ENCODE measurements around the gene KCND3.

KCND3 gene

GRCh38 chr1:112007169-112007568 is 17.7 kb upstream of the KCND3 start:
- Histone ChIP-seq H3K27ac (ENCODE audit: low read depth, low read length) (peak overlapping the region; percentile 63), H3K36me3 (ENCODE audit: control insufficient read depth, insufficient read depth, low read length) (no peaks in the 10 kb centered on the region), H3K4me3 (ENCODE audit: low read depth, low read length) (no peak overlapping the region), H3K4me1 (ENCODE audit: control insufficient read depth, insufficient read depth, low read length) (peaks cover 26% of the 10 kb centered on the region), H3K9ac (ENCODE audit: low read depth, low read length) (no peak overlapping the region), H3K9me3 (ENCODE audit: control insufficient read depth, insufficient read depth, low read length) (no peaks in the 10 kb centered on the region), H3K27me3 (ENCODE audit: control insufficient read depth, insufficient read depth, low read length) (no peaks in the 10 kb centered on the region)

- no peaks in the 10 kb centered on the region for H3K9me3 ChIP-seq (ENCODE audit: control insufficient read depth, insufficient read depth, low read length)
- peak overlapping the region; percentile 63 for H3K27ac ChIP-seq (ENCODE audit: low read depth, low read length)
- no peak overlapping the region for H3K9ac ChIP-seq (ENCODE audit: low read depth, low read length)
- no peaks in the 10 kb centered on the region for H3K36me3 ChIP-seq (ENCODE audit: control insufficient read depth, insufficient read depth, low read length)
- no peaks in the 10 kb centered on the region; the same call in 1 of the 2 replicates for H3K27me3 ChIP-seq (ENCODE audit: control insufficient read depth, insufficient read depth, low read length)
- peaks cover 26% of the 10 kb centered on the region for H3K4me1 ChIP-seq (ENCODE audit: control insufficient read depth, insufficient read depth, low read length)
- no peak overlapping the region for H3K4me3 ChIP-seq (ENCODE audit: low read depth, low read length)
These were observed 17.1 kb upstream of the KCND3 start for GRCh38 chr1:112006416-112007025.

- peaks cover 26% of the 10 kb centered on the region for H3K4me1 ChIP-seq (ENCODE audit: control insufficient read depth, insufficient read depth, low read length)
- H3K9ac ChIP-seq (ENCODE audit: low read depth, low read length): no peak overlapping the region
- H3K27me3 ChIP-seq (ENCODE audit: control insufficient read depth, insufficient read depth, low read length): no peaks in the 10 kb centered on the region; the same call in none of the 2 replicates
These were observed 14.6 kb upstream of the KCND3 start for GRCh38 chr1:112004076-112004475.

GRCh38 chr1:112002514-112002913 is 13.0 kb upstream of the KCND3 start:
- no peak overlapping the region for H3K4me3 ChIP-seq (ENCODE audit: low read depth, low read length)
- H3K9me3 ChIP-seq (ENCODE audit: control insufficient read depth, insufficient read depth, low read length): no peaks in the 10 kb centered on the region
- peaks cover 22% of the 10 kb centered on the region for H3K4me1 ChIP-seq (ENCODE audit: control insufficient read depth, insufficient read depth, low read length)
- no peak overlapping the region for H3K27ac ChIP-seq (ENCODE audit: low read depth, low read length)
- no peak overlapping the region for H3K9ac ChIP-seq (ENCODE audit: low read depth, low read length)
- no peaks in the 10 kb centered on the region; the same call in none of the 2 replicates for H3K27me3 ChIP-seq (ENCODE audit: control insufficient read depth, insufficient read depth, low read length)
- no peaks in the 10 kb centered on the region for H3K36me3 ChIP-seq (ENCODE audit: control insufficient read depth, insufficient read depth, low read length)

More at GRCh38 chr1:112004076-112004475, 14.6 kb upstream of the KCND3 start:
- Histone ChIP-seq H3K36me3 (ENCODE audit: control insufficient read depth, insufficient read depth, low read length) (no peaks in the 10 kb centered on the region), H3K27ac (ENCODE audit: low read depth, low read length) (no peak overlapping the region), H3K4me3 (ENCODE audit: low read depth, low read length) (no peak overlapping the region), H3K9me3 (ENCODE audit: control insufficient read depth, insufficient read depth, low read length) (no peaks in the 10 kb centered on the region)

GRCh38 chr1:112001436-112001835 is 12.0 kb upstream of the KCND3 start:
- no peaks in the 10 kb centered on the region; the same call in none of the 2 replicates for H3K27me3 ChIP-seq (ENCODE audit: control insufficient read depth, insufficient read depth, low read length)
- H3K27ac ChIP-seq (ENCODE audit: low read depth, low read length): no peak overlapping the region
- H3K9ac ChIP-seq (ENCODE audit: low read depth, low read length): no peak overlapping the region
- H3K4me3 ChIP-seq (ENCODE audit: low read depth, low read length): no peak overlapping the region
- H3K9me3 ChIP-seq (ENCODE audit: control insufficient read depth, insufficient read depth, low read length): no peaks in the 10 kb centered on the region
- H3K36me3 ChIP-seq (ENCODE audit: control insufficient read depth, insufficient read depth, low read length): no peaks in the 10 kb centered on the region
- peaks cover 12% of the 10 kb centered on the region for H3K4me1 ChIP-seq (ENCODE audit: control insufficient read depth, insufficient read depth, low read length)

- no peak overlapping the region for H3K27ac ChIP-seq (ENCODE audit: low read depth, low read length)
- H3K4me1 ChIP-seq (ENCODE audit: control insufficient read depth, insufficient read depth, low read length): no peaks in the 10 kb centered on the region; the same call in 1 of the 2 replicates
- H3K27me3 ChIP-seq (ENCODE audit: control insufficient read depth, insufficient read depth, low read length): no peaks in the 10 kb centered on the region; the same call in none of the 2 replicates
- no peaks in the 10 kb centered on the region for H3K36me3 ChIP-seq (ENCODE audit: control insufficient read depth, insufficient read depth, low read length)
- H3K4me3 ChIP-seq (ENCODE audit: low read depth, low read length): no peak overlapping the region
- no peak overlapping the region for H3K9ac ChIP-seq (ENCODE audit: low read depth, low read length)
- H3K9me3 ChIP-seq (ENCODE audit: control insufficient read depth, insufficient read depth, low read length): no peaks in the 10 kb centered on the region
These were observed 10.6 kb upstream of the KCND3 start for GRCh38 chr1:112000048-112000447.

GRCh38 chr1:111998332-111998731 is 8.9 kb upstream of the KCND3 start:
- no peak overlapping the region for H3K4me3 ChIP-seq (ENCODE audit: low read depth, low read length)
- no peak overlapping the region for H3K27ac ChIP-seq (ENCODE audit: low read depth, low read length)

GRCh38 chr1:111992476-111992875 is 3.0 kb upstream of the KCND3 start:
- no peaks in the 10 kb centered on the region; the same call in 1 of the 2 replicates for H3K4me1 ChIP-seq (ENCODE audit: control insufficient read depth, insufficient read depth, low read length)
- H3K27me3 ChIP-seq (ENCODE audit: control insufficient read depth, insufficient read depth, low read length): peaks cover 51% of the 10 kb centered on the region
- H3K9me3 ChIP-seq (ENCODE audit: control insufficient read depth, insufficient read depth, low read length): no peaks in the 10 kb centered on the region
- no peaks in the 10 kb centered on the region for H3K36me3 ChIP-seq (ENCODE audit: control insufficient read depth, insufficient read depth, low read length)
- no peak overlapping the region for H3K4me3 ChIP-seq (ENCODE audit: low read depth, low read length)
- no peak overlapping the region for H3K27ac ChIP-seq (ENCODE audit: low read depth, low read length)
- no peak overlapping the region for H3K9ac ChIP-seq (ENCODE audit: low read depth, low read length)

More at GRCh38 chr1:111998332-111998731, 8.9 kb upstream of the KCND3 start:
- Histone ChIP-seq H3K27me3 (ENCODE audit: control insufficient read depth, insufficient read depth, low read length) (no peaks in the 10 kb centered on the region; the same call in none of the 2 replicates), H3K9me3 (ENCODE audit: control insufficient read depth, insufficient read depth, low read length) (no peaks in the 10 kb centered on the region), H3K9ac (ENCODE audit: low read depth, low read length) (no peak overlapping the region), H3K36me3 (ENCODE audit: control insufficient read depth, insufficient read depth, low read length) (no peaks in the 10 kb centered on the region), H3K4me1 (ENCODE audit: control insufficient read depth, insufficient read depth, low read length) (no peaks in the 10 kb centered on the region; the same call in 1 of the 2 replicates)

- H3K36me3 ChIP-seq (ENCODE audit: control insufficient read depth, insufficient read depth, low read length): no peaks in the 10 kb centered on the region
- H3K4me1 ChIP-seq (ENCODE audit: control insufficient read depth, insufficient read depth, low read length): no peaks in the 10 kb centered on the region; the same call in 1 of the 2 replicates
- H3K9ac ChIP-seq (ENCODE audit: low read depth, low read length): no peak overlapping the region
- H3K9me3 ChIP-seq (ENCODE audit: control insufficient read depth, insufficient read depth, low read length): no peaks in the 10 kb centered on the region
- H3K27ac ChIP-seq (ENCODE audit: low read depth, low read length): no peak overlapping the region
- H3K4me3 ChIP-seq (ENCODE audit: low read depth, low read length): peak overlapping the region; percentile 60
- H3K27me3 ChIP-seq (ENCODE audit: control insufficient read depth, insufficient read depth, low read length): peaks cover 64% of the 10 kb centered on the region
These were observed 1.6 kb upstream of the KCND3 start for GRCh38 chr1:111990878-111991718.

- Histone ChIP-seq H3K27me3 (ENCODE audit: control insufficient read depth, insufficient read depth, low read length) (peaks cover 70% of the 10 kb centered on the region), H3K27ac (ENCODE audit: low read depth, low read length) (no peak overlapping the region), H3K9ac (ENCODE audit: low read depth, low read length) (no peak overlapping the region), H3K4me1 (ENCODE audit: control insufficient read depth, insufficient read depth, low read length) (no peaks in the 10 kb centered on the region; the same call in 1 of the 2 replicates), H3K36me3 (ENCODE audit: control insufficient read depth, insufficient read depth, low read length) (no peaks in the 10 kb centered on the region), H3K9me3 (ENCODE audit: control insufficient read depth, insufficient read depth, low read length) (no peaks in the 10 kb centered on the region), H3K4me3 (ENCODE audit: low read depth, low read length) (peak overlapping the region; percentile 60)
These were observed 784 bp upstream of the KCND3 start for GRCh38 chr1:111990026-111990877.

All from HUES48 (cell line).